GM18498 (cell line): ENCODE measurements around the gene RANBP3.
"Not testable (repeated sequence)": the region's sequence is repeated elsewhere in the genome, so short reads cannot be mapped to it uniquely, and the experiment has no call there.

ENCODE experiments used
- ATAC-seq: cut with Tn5 transposase; IDR thresholded peaks from one replicate; pipeline ENCODE4 v1.9.1; 2021; ENCODE audit warnings: mild to moderate bottlenecking, moderate library complexity; ENCODE audit not compliant: unreplicated experiment

Gene RANBP3

DNA sequence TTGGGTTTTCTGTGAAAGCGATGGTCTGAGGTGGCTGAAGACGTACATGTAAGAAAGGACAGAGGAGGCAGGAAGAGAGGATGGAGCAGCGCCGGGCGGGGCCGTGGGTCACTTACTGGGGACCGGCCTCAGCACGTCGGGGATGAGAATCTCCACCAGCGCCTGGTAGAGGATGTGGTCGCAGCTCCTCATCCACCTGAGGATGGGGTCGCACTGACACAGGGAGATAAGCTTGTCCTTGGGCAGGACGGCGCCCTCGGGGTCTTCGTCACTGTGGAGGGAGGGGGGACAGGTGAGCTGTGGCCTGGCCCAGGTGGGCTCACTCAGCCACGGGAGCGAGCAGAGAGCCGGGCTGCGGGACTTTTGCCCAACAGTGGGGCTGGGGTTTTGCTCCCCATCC is 29.0 kb upstream of the RANBP3 start:
- no peak for ATAC-seq

- ATAC-seq = not testable (repeated sequence)
Observed at GRCh38 chr19:6006070-6006446, 28.1 kb upstream of the RANBP3 start.

GRCh38 chr19:6005321-6006069 is 27.6 kb upstream of the RANBP3 start:
- no peak for ATAC-seq

GRCh38 chr19:6003976-6004375 is 26.0 kb upstream of the RANBP3 start:
- no peak for ATAC-seq

DNA sequence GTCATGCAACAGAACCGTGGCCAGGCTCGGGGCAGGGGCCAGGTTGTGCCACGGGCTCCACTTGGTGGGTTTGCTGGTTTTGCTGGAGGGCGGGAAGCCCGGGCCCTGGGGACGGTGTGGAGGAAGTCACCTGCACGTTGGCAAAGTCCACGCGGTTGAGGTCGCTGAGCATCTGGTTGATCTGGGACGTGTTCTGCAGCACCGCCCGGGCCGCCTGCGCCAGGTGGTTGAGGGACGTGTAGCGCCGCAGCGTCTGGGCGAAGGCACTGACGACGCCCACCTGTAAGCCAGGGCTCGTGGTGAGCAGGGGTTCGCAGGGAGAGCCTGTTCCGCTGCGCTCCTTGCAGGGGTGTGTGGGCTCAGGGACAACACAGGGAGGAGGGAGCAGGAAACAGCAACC is 24.7 kb upstream of the RANBP3 start:
- ATAC-seq = no peak

DNA sequence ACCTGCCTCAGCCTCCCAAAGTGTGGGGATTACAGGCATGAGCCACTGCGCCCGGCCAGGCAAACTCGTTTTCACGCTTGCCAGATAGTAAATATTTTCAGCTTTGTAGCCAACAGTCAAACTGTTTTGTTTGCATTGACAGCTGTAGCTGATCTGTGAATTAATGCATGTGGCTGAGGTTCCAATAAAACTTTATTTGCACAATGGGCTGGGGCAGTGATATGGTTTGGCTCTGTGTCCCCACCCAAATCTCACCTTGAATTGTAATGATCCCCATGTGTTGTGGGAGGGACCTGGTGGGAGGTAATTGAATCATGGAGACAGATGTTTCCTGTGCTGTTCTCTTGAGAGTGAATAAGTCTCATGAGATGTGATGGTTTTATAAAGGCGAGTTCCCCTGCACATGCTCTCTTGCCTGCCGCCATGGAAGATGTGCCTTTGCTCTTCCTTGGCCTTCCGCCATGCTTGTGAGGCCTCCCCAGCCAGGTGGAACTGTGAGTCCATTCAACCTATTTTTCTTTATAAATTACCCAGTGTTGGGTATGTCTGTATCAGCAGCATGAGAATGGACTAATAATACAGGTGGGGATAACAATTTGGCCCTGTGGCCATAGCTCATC is 22.4 kb upstream of the RANBP3 start:
- ATAC-seq = no peak

DNA sequence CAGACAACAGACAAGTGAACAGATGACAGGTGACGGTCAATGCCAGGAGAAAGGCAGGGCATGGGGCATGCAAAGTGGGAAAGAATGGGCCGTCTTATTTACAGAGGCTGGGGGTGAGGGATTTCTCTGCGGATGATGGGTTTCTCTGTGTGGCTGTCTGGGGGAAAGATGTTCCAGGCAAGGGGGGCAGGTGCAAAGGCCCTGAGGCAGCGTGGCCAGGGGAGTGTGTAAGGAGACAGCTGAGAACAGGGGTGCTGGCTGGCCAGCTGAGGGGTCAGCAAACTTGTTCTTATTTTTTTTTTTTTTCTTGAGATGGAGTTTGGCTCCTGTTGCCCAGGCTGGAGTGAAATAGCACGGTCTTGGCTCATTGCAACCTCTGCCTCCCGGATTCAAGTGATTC is 21.8 kb upstream of the RANBP3 start:
- no peak for ATAC-seq

- no peak for ATAC-seq
Observed at GRCh38 chr19:5997371-5997770, 19.4 kb upstream of the RANBP3 start.

DNA sequence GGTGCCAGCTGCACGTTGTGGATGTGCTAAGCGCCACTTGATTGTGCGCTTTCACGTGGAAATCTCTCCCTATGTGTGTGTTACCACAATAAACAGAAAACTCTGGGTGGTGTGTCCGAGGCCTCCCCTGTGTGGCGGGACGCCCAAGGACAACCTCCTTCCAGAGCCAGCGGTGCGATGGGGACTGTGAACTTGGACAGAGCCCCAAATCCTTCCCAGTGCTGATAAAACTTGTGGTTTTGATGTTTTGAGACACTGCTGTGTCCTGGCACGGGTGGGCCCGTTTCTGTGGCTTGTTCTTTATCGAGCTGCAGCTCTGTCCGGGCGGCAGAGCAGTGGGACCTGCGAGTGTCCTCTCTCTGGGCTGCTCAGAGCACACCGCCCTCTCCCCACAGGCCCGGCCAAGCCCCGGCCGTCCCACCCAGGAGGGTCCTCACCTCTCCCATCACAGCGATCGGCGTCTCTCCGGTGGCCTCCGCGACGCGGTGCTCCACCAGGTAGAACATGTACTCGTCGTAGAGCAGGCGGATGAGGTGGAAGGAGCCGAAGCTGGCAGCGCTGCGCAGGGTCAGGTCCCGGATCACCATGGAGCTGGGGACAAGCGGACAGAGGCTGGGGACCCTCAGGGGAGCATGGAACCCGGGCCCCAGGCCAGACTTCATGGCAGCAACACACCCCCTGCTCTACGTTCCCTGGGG is 18.8 kb upstream of the RANBP3 start:
- no peak for ATAC-seq

- ATAC-seq = no peak
Observed at GRCh38 chr19:5996102-5996501, 18.2 kb upstream of the RANBP3 start.

DNA sequence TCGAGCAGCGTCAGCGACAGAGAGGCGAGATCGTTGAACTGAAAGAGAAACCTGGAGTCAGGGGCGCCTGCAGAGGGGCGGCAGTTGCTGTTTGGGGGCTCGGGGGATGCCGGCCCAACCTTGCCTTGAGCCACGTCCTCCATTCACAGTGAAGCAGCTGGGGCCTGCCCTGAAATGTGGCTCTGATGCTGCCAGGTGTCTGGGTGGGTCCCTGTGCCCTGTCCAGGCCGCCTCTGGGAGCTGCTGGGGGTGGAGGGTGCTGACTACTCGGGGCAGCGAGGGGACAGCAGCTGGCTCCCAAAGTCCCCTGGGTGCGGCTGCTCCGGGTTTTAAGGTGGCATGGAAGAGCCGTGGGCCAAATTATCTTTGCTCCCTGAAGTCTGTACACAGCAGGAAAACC is 17.7 kb upstream of the RANBP3 start:
- ATAC-seq = no peak

- no peak for ATAC-seq
Observed at GRCh38 chr19:5994405-5995165, 16.6 kb upstream of the RANBP3 start.

GRCh38 chr19:5993648-5994358 is 15.9 kb upstream of the RANBP3 start:
- no peak for ATAC-seq

GRCh38 chr19:5993201-5993600 is 15.3 kb upstream of the RANBP3 start:
- ATAC-seq = no peak

DNA sequence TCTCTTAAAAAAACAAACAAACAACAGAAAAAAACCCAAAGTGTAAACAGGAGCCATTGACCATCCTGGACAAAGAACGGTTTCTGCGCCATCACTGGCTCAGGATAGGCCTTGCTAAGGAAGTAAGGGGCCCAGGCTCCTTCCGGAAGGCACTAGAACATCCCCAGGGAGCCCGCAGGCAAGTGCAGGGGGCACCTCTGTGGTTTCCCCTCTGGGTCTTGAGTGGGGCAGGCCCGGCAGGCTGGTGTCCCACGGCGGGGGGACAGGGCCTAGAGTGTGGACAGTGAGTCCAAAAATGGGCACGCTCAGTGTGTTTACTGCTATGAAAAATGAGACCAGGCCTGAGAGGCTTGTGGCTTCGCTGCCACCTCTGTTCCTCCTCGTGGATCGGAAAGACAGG is 14.8 kb upstream of the RANBP3 start:
- no peak for ATAC-seq

DNA sequence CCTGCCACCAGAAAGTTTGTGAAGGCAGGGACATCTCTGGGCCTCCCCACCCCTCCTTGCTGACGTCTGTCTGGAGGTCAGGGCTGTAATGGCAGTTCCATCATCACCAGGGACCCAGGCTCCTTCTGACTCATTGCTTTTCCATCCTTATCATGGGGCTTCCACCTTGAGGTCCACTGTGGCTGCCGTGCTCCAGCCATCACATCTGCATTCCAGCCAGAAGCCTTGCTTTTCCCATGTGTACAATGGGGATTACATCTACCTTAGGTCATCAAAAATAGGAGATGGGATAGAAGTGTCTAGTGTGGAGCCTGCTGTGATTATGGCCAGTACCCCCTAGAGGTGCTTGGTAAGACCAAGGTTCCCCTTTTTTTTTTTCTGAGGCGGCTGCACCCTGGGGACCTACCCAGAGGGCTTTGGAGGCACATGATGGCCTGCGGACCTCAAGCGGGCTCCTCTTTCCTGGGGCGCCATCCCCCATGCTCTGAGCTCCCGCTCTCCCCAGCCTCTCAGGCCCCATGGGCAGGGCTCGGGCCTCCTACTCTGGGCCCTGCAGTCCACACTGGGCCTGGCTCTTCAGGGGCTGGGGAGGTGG is 13.4 kb upstream of the RANBP3 start:
- ATAC-seq = no peak

DNA sequence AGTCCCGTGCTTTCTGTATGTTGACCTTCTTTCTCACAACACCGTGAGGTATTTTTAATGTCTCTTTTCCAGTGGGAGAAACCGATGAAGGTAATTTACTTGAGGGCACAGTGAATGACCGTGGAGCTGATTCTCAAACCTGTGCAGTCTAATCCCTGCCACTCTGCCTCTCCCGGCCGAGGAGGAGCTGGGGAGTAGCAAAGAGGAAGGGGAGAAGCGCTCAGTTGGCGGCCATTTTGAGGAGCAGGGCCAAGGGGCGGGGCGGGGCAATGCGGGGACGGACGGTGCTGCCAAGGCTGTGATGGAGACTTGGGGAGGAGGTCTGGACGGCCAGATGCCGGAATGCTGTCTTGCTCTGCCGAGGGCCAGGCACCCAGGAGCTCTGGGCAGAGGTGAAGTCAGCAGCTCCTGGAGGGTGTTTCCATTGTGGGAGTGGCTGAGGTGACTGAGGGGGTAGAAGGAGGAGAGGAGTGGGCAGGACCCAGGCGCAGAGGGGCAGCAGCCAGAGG is 12.4 kb upstream of the RANBP3 start:
- no peak for ATAC-seq

- no peak for ATAC-seq
Observed at GRCh38 chr19:5989388-5990074, 11.6 kb upstream of the RANBP3 start.

GRCh38 chr19:5988517-5989387 is 10.8 kb upstream of the RANBP3 start:
- ATAC-seq = no peak
